Measurements from ENCODE around the gene VPREB3. TPM values are rescaled to one million over a fixed set of nuclear protein-coding genes. Genes with fewer than 3 reads are reported as not detected.
A peak's percentile ranks its signal among the peaks of the same experiment; 100 is the strongest.

The VPREB3 gene
- total and polyA plus RNA-seq, 4 donors = 0.39 to 1.4 TPM; not detected in 2

GRCh38 chr22:23749841-23750301 lies 4.4 kb downstream of the VPREB3 start:
- DNase-seq = peak in 2 of 3 donors; percentile 16 to 43

GRCh38 chr22:23745791-23746190 lies 8.4 kb downstream of the VPREB3 start:
- no peak overlapping the region for H3K27ac ChIP-seq (ENCODE audit: low read depth in 1 of 2, low read length in 1 of 2)
- TF ChIP-seq CTCF (IDR thresholded peaks at IDR 0.05; ENCODE audit: control extremely low read depth, extremely low read depth) = no peak
- H3K36me3 ChIP-seq (ENCODE audit: control insufficient read depth in 4 of 4, insufficient read depth in 4 of 4, low read length in 4 of 4) = peaks cover 6 to 33% (median 28%) of the 10 kb centered on the region in 4 donors
- H3K9ac ChIP-seq (ENCODE audit: insufficient read depth in 1 of 2, low read length in 2 of 2) = no peak overlapping the region
- peaks cover 0 to 8% (median 0%) of the 10 kb centered on the region in 4 donors for H3K9me3 ChIP-seq (ENCODE audit: control insufficient read depth in 4 of 4, insufficient read depth in 3 of 4, low read length in 3 of 4)
- H3K4me3 ChIP-seq = no peak overlapping the region
- H3K4me1 ChIP-seq (ENCODE audit: control insufficient read depth in 5 of 5, insufficient read depth in 5 of 5, low read length in 5 of 5) = peaks cover 0 to 11% (median 4%) of the 10 kb centered on the region in 5 donors
- no peaks in the 10 kb centered on the region for H3K27me3 ChIP-seq (ENCODE audit: control insufficient read depth in 3 of 3, insufficient read depth in 3 of 3, low read length in 2 of 3)
- DNase-seq (peak; percentile 26 to 63 (median 58)), ATAC-seq (ENCODE audit: insufficient read depth, low FRiP score) (no peak)
- 63 to 73% methylated on average over 6 of the region's 6 CpGs for WGBS, 2 donors

More at GRCh38 chr22:23749841-23750301, 4.4 kb downstream of the VPREB3 start:
- ATAC-seq (ENCODE audit: insufficient read depth, low FRiP score) = no peak
- H3K27ac ChIP-seq (ENCODE audit: low read depth in 1 of 2, low read length in 1 of 2) = no peak overlapping the region
- peak overlapping the region in 1 of 2 donors; percentile 78 for H3K9ac ChIP-seq (ENCODE audit: insufficient read depth in 1 of 2, low read length in 2 of 2)
- peaks cover 0 to 16% (median 4%) of the 10 kb centered on the region in 5 donors for H3K4me1 ChIP-seq (ENCODE audit: control insufficient read depth in 5 of 5, insufficient read depth in 5 of 5, low read length in 5 of 5)
- no peaks in the 10 kb centered on the region for H3K9me3 ChIP-seq (ENCODE audit: control insufficient read depth in 4 of 4, insufficient read depth in 3 of 4, low read length in 3 of 4)
- TF ChIP-seq CTCF (IDR thresholded peaks at IDR 0.05; ENCODE audit: control extremely low read depth, extremely low read depth) = no peak
- H3K36me3 ChIP-seq (ENCODE audit: control insufficient read depth in 4 of 4, insufficient read depth in 4 of 4, low read length in 4 of 4) = peaks cover 0 to 7% (median 2%) of the 10 kb centered on the region in 4 donors
- no peak overlapping the region for H3K4me3 ChIP-seq
- WGBS, 2 donors = 56 to 62% methylated on average over 12 of the region's 12 CpGs
- H3K27me3 ChIP-seq (ENCODE audit: control insufficient read depth in 3 of 3, insufficient read depth in 3 of 3, low read length in 2 of 3) = no peaks in the 10 kb centered on the region

GRCh38 chr22:23744485-23744884 lies 9.7 kb downstream of the VPREB3 start:
- no peak overlapping the region for H3K9ac ChIP-seq (ENCODE audit: insufficient read depth in 1 of 2, low read length in 2 of 2)
- H3K27ac ChIP-seq (ENCODE audit: low read depth in 1 of 2, low read length in 1 of 2) = no peak overlapping the region
- no peak for DNase-seq
- no peak overlapping the region for H3K4me3 ChIP-seq
- no peaks in the 10 kb centered on the region for H3K27me3 ChIP-seq (ENCODE audit: control insufficient read depth in 3 of 3, insufficient read depth in 3 of 3, low read length in 2 of 3)
- H3K9me3 ChIP-seq (ENCODE audit: control insufficient read depth in 4 of 4, insufficient read depth in 3 of 4, low read length in 3 of 4) = peaks cover 0 to 8% (median 0%) of the 10 kb centered on the region in 4 donors
- no peak for ATAC-seq (ENCODE audit: insufficient read depth, low FRiP score)
- no peak for TF ChIP-seq CTCF (IDR thresholded peaks at IDR 0.05; ENCODE audit: control extremely low read depth, extremely low read depth)
- H3K4me1 ChIP-seq (ENCODE audit: control insufficient read depth in 5 of 5, insufficient read depth in 5 of 5, low read length in 5 of 5) = peaks cover 0 to 1% (median 0%) of the 10 kb centered on the region in 5 donors
- H3K36me3 ChIP-seq (ENCODE audit: control insufficient read depth in 4 of 4, insufficient read depth in 4 of 4, low read length in 4 of 4) = peaks cover 6 to 33% (median 28%) of the 10 kb centered on the region in 4 donors
- 97 to 98% methylated on average over 14 of the region's 14 CpGs for WGBS, 2 donors

GRCh38 chr22:23744001-23744400 lies 10.2 kb downstream of the VPREB3 start:
- ATAC-seq (ENCODE audit: insufficient read depth, low FRiP score) = no peak
- peaks cover 6 to 33% (median 28%) of the 10 kb centered on the region in 4 donors for H3K36me3 ChIP-seq (ENCODE audit: control insufficient read depth in 4 of 4, insufficient read depth in 4 of 4, low read length in 4 of 4)

More at GRCh38 chr22:23744001-23744400, 10.2 kb downstream of the VPREB3 start:
- Histone ChIP-seq H3K27me3 (ENCODE audit: control insufficient read depth in 3 of 3, insufficient read depth in 3 of 3, low read length in 2 of 3) (no peaks in the 10 kb centered on the region), H3K4me3 (no peak overlapping the region), H3K4me1 (ENCODE audit: control insufficient read depth in 5 of 5, insufficient read depth in 5 of 5, low read length in 5 of 5) (no peaks in the 10 kb centered on the region), H3K9ac (ENCODE audit: insufficient read depth in 1 of 2, low read length in 2 of 2) (no peak overlapping the region), H3K9me3 (ENCODE audit: control insufficient read depth in 4 of 4, insufficient read depth in 3 of 4, low read length in 3 of 4) (peaks cover 0 to 8% (median 0%) of the 10 kb centered on the region in 4 donors), H3K27ac (ENCODE audit: low read depth in 1 of 2, low read length in 1 of 2) (no peak overlapping the region)
- DNase-seq = no peak
- 95 to 97% methylated on average over 13 of the region's 13 CpGs for WGBS, 2 donors
- no peak for TF ChIP-seq CTCF (IDR thresholded peaks at IDR 0.05; ENCODE audit: control extremely low read depth, extremely low read depth)
